Hematopoietic multipotent progenitor cell treated with erythropoietin and hydrocortisone succinate and interleukin-3 and kit ligand, for 15 days (in vitro differentiated cells): ENCODE results near the gene HGF.
"Not testable (repeated sequence)": the region's sequence is repeated elsewhere in the genome, so short reads cannot be mapped to it uniquely, and the experiment has no call there.

ENCODE experiments used
- DNase-seq: peaks from one replicate; pipeline ENCODE4 v3.0.0-alpha.2; 2015; ENCODE audit warnings: low spot score

The HGF gene

GRCh38 chr7:81776161-81776560, 6.3 kb upstream of the HGF start:
- DNase-seq: no peak

GRCh38 chr7:81775560-81775959, 5.7 kb upstream of the HGF start:
- DNase-seq: no peak

- no peak for DNase-seq
Observed at GRCh38 chr7:81774551-81774950, 4.7 kb upstream of the HGF start.

- DNase-seq: no peak
Observed at GRCh38 chr7:81770728-81771223, 929 bp upstream of the HGF start.

- no peak for DNase-seq
Observed at GRCh38 chr7:81768951-81769778, 682 bp downstream of the HGF start.

DNA sequence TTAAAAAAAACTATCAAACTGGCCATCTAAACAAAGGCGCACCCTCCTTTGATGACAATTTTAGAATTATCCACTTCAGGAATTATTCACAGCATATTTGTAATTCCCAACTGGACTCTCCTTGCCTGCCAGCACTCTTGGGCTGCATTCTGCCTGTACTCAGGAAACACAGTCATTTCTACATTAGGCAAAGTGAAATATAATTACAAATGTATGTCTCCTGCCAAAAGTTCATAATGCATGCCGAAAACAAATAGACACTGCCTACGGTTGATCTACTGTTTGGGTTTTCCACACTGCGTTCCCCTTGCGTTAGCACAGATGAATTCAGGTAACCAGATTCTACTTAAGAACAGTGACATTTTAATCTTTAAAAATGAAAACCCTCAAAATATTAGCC, 1.9 kb downstream of the HGF start:
- DNase-seq: no peak

- no peak for DNase-seq
Observed at GRCh38 chr7:81761821-81762220, 8.0 kb downstream of the HGF start.

GRCh38 chr7:81761031-81761430, 8.8 kb downstream of the HGF start:
- DNase-seq: no peak

GRCh38 chr7:81754918-81755696, 14.7 kb downstream of the HGF start:
- no peak for DNase-seq

DNA sequence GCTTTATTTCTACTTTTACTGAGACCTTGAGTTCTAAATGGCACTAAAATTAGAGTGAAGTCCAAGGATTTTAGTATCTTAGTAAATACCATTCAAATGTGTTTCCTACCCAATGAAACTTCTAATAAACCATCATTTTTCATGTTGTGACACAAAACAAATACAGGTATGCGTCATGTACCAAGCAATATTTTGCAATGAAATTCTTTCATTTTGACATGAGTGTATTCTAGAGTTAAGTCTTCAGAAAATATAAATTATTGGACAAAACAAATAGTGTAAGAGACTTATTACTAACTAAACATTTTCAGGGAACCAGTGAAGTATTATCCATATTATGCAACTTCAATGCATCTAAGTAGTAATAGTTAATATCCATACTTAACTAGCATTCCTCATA, 16.5 kb downstream of the HGF start:
- no peak for DNase-seq

DNA sequence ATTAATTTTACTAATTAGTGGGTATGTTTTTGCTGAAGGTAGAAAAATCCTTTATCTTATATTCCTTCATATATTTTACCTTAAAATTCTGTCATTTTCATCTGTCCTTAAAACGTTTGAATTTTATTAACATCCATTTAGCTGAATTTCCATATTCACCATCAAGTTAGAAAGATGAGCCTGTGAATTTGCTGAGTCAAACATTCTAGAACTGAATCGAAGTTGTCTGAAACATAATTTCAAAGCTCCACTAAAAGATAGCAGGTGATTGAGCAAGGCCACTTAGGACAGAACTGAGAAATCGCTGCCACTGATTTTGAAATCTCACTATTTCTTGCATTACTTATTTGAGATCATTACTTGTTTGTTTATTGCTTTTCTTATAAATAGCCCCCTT, 17.5 kb downstream of the HGF start:
- DNase-seq: no peak

- no peak for DNase-seq
Observed at GRCh38 chr7:81751619-81752317, 18.1 kb downstream of the HGF start.

DNA sequence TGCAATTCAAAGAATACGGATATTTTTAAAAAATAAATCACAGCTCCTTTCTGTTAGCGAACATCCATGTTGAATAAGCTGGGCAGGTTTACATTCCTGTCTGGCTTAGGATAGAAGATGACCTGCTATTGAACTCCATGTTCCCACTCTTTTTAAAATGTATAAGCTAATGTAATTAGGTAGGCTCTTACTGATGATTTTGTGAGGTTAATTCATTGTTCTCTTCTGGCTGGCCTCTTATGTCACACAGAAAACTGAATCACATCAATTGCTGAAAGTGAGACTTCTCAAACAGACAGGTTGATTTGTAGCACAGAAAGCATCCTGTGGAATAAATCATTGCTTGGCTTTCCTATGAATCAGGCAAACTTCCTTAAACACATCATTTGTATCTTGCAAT, 24.2 kb downstream of the HGF start:
- no peak for DNase-seq

- DNase-seq: no peak
Observed at GRCh38 chr7:81744389-81744788, 25.5 kb downstream of the HGF start.

- DNase-seq: no peak
Observed at GRCh38 chr7:81743665-81744064, 26.2 kb downstream of the HGF start.

- no peak for DNase-seq
Observed at GRCh38 chr7:81743201-81743600, 26.6 kb downstream of the HGF start.

DNA sequence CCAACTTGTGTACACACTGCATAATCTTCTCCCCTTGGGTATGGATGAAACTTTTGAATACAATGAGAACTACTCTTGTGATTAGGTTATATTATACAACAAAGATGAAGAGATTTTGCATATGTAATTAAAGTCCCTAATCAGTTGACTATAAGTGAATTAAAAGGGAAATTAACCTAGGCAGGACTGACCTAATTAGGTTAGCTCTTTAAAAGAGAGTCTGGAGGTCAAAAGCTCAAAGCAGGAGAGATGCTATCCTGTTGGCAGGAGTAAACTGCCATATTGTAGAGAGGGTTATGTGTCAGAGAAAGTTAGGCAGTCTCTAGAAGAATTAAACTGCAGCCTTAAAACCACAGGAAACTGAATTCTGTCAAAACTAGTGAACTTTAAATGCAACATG, 29.4 kb downstream of the HGF start:
- DNase-seq: no peak

DNA sequence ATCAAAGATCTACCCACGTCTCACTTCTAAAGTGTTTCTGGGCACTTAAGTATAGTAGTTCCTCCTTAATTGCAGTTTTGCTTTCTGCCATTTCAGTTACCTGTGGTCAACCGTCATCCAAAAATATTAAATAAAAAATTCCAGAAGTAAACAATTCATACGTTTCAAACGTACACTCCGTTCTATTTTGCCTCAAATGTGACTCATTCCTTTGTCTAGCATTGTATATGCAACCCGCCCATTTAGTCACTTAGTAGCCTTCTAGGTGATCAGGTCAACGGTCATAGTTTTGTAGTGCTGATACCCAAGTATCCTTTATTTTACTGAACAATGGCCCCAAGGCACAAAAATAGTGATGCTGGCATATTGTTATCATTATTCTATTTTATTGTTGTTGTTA, 33.8 kb downstream of the HGF start:
- DNase-seq: no peak

DNA sequence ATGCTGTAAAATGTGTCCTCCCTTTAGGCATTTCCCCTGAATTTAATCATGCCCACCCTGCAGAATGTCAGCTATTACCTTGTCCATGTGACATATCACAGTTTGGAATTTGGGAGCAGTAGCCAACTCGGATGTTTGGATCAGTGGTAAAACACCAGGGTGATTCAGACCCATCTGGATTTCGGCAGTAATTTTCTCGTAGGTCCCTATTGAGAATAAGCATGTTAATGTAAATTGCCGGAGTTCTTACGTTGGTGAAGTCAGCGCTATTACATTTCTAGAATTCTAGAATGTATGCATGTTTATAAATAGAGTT, 44.1 kb downstream of the HGF start:
- DNase-seq: no peak

GRCh38 chr7:81725003-81725811, 44.6 kb downstream of the HGF start:
- no peak for DNase-seq

GRCh38 chr7:81722250-81722649, 47.6 kb downstream of the HGF start:
- not testable (repeated sequence) for DNase-seq

GRCh38 chr7:81721437-81721836, 48.4 kb downstream of the HGF start:
- no peak for DNase-seq
